Choroid plexus epithelial cell (primary cell): Measurements from ENCODE around the gene TBCD.
"Not testable (repeated sequence)": the region's sequence is repeated elsewhere in the genome, so short reads cannot be mapped to it uniquely, and the experiment has no call there.

Source experiments
- DNase-seq: peaks from one replicate; pipeline ENCODE4 v3.0.0-alpha.2; 2010; ENCODE audit warnings: low read depth
- H3K4me3 ChIP-seq: 2 replicates; pipeline ENCODE4 v1.5.1; 2011; ENCODE audit warnings: low read depth, mild to moderate bottlenecking, control low read depth, low read length, moderate library complexity
- TF ChIP-seq, protein P1 (sequence below): conservative IDR thresholded peaks from 2 replicates; pipeline ENCODE4 v1.5.1; 2011; ENCODE audit warnings: low read depth, mild to moderate bottlenecking, control low read depth, inconsistent platforms, low read length, moderate library complexity

TBCD gene

DNA sequence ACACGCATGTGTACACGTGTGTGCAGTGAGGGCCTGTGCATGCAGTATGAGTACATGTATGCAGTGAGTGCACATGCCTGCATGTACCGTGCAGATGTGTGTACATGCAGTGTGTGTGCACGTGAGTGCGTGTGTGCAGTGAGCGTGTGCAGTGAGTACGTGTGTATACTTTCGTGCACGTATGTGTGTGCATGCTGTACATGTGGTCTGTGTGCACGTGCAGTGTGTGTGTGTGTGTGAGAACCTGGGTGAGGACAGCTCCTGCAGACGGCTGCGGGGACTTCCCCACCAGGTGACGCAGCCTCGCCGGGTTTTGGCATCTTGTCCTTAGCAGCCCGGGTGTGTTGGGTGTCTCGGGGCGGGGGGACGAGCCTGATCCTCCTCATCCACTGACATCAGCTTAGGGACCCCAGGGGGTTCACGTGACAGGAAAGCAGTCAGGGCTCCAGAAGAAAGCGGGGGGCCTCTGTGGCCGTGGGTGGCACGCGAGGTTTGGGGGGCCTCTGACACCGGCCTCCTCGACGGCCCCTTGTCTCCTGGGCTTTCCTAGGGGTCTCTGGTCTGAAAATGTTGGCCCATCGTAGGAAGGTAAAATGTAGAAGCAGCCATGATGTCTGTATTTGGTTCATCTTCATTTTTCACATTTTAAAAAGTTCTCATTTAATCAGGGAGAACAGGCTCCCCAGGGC, 207.5 kb downstream of the TBCD start:
- no peak overlapping the region for H3K4me3 ChIP-seq
- no peak for DNase-seq
- TF ChIP-seq, protein P1, sequence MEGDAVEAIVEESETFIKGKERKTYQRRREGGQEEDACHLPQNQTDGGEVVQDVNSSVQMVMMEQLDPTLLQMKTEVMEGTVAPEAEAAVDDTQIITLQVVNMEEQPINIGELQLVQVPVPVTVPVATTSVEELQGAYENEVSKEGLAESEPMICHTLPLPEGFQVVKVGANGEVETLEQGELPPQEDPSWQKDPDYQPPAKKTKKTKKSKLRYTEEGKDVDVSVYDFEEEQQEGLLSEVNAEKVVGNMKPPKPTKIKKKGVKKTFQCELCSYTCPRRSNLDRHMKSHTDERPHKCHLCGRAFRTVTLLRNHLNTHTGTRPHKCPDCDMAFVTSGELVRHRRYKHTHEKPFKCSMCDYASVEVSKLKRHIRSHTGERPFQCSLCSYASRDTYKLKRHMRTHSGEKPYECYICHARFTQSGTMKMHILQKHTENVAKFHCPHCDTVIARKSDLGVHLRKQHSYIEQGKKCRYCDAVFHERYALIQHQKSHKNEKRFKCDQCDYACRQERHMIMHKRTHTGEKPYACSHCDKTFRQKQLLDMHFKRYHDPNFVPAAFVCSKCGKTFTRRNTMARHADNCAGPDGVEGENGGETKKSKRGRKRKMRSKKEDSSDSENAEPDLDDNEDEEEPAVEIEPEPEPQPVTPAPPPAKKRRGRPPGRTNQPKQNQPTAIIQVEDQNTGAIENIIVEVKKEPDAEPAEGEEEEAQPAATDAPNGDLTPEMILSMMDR = no peak

DNA sequence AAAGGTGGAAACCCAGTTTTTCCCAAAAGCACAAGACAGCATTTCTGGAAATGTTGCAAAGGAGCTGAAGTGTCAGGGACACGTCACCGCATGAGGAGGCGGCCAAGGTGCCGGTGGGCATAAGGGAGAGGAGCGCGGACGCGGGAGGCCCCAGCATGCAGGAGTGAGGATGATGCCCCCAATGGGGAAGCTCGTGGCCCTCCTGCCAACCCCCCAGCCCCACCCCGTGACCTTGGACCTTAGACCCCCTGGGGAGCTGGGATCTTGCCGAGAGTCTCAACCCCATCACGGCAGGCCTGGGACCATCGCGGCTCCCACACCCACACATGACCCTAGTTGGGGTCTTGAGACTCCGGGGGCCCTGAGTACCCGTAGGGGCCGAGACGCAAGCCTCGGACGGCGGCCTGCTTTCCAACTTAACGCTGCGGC, 208.1 kb downstream of the TBCD start:
- DNase-seq = no peak
- TF ChIP-seq, protein P1 = no peak
- H3K4me3 ChIP-seq = no peak overlapping the region

- no peak for DNase-seq
- H3K4me3 ChIP-seq = no peak overlapping the region
- TF ChIP-seq, protein P1 = no peak
These were observed 208.8 kb downstream of the TBCD start for GRCh38 chr17:82960419-82961271.

DNA sequence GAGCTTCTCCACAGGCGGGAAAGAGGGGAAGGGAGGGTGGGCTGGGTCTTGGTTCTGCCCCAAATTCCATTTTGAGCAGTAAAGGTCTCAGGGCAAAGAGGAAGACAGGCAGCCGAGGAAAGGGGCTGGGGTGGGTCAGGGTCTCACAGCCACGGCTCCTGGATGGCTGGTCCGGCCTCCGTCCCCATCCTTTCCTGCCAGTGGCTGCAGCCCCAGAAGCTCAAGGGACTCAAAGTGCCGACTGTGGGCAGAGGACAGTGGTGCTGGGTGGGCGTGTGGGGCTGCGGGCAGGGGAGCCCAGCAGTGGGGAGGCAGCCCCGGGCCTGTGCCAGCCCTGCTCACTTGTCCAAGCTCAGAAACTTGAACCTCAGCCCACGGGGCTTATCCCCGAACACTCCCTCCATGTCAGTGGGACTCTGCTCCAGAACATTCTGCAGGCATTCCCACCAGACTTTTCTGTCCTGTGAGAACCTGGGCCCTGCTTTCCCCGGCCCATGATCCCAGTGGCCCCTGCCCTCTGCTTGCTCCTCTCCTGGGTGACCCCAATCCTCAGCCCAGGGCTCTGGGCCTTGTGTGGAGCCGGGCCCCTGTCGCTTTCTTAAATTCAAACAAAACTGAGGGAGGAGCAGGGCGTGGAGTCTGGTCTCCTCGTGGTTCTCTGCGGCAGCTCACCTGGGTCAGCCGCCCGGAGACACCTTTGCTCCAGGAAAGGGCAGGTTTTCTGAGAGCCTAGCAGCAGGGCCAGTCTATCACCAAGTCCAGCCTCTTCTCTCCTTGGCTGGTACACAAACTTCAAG, 209.7 kb downstream of the TBCD start:
- H3K4me3 ChIP-seq = no peak overlapping the region
- TF ChIP-seq, protein P1 = no peak
- no peak for DNase-seq

GRCh38 chr17:82962163-82962720, 210.4 kb downstream of the TBCD start:
- no peak overlapping the region for H3K4me3 ChIP-seq
- DNase-seq = no peak
- TF ChIP-seq, protein P1 = no peak

DNA sequence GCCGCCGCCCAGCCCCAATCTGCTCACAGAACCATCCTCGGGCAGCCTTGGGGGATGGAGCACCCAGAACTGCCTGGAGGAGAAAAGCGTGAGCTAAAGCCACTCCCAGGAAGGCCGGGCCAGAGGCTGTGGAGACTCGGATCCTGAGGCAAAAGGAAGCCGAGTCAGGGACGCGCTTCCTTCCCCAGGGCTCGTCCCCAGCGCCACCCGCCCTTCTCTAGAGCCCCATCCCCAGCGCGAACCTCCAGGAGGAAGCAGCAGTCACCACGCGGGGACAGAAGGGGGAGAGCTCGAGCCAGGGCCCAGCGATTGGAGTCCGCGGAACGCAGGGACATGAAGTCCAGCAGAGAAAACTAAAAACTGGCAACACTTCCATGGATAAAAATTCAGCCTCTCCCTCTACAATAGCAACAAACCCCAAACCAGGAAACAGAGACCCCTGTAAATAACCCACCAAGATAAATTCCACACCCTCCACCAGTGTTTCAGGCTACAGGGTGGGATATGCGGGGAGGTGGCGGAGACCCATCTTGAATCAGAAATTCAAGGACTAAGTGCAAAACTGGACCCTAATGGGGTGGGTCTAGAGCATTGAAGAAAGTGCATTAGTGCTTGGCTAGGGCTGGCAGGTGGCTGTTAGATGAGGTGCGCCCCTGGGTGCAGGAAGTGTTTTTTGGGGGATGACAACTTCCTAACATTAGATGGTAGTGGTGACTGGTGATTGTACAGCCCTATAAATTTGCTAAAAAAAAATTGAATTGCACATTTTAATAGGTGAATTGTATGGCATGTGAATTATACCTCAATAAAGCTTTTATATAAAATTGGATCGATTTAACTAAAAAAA, 211.5 kb downstream of the TBCD start:
- TF ChIP-seq, protein P1 = peak; percentile 94
- peak; percentile 80 for DNase-seq
- H3K4me3 ChIP-seq = peak overlapping the region; percentile 49

DNA sequence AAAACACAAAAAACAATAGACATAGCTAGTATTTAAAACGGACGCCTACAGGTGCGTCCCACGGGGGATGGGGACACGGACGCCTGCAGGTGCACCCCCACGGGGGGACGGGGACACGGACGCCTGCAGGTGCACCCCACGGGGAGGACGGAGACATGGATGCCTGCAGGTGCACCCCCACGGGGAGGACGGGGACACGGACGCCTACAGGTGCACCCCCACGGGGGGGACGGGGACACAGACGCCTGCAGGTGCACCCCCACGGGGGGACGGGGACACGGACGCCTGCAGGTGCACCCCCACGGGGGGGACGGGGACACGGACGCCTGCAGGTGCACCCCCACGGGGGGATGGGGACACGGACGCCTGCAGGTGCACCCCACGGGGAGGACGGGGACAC, 212.6 kb downstream of the TBCD start:
- not testable (repeated sequence) for DNase-seq, H3K4me3 ChIP-seq
